Upper lobe of left lung (tissue), 6 donors: ENCODE data around the gene MNAT1. TPM values are rescaled to one million over a fixed set of nuclear protein-coding genes. Genes with fewer than 3 reads are reported as not detected.

ENCODE experiments used
- ATAC-seq, 2 donors: fragments of 200-7000 bp; cut with Tn5 transposase; one replicate each; pipeline ENCODE4 v1.9.1; 2022; ENCODE audit warnings: mild to moderate bottlenecking in 2 of 2, moderate library complexity in 2 of 2; ENCODE audit not compliant: low FRiP score in 2 of 2
- DNase-seq, 2 donors: peaks; one replicate each; pipeline ENCODE4 v3.0.0-alpha.2; 2019 to 2020
- H3K27ac ChIP-seq, 4 donors: fragments of 200-600 bp; sonication (generic); one replicate each; pipeline ENCODE4 v1.5.1; 2016 to 2019
- H3K27me3 ChIP-seq, 4 donors: fragments of 200-600 bp; sonication (generic); one replicate each; pipeline ENCODE4 v1.5.1; 2017 to 2019
- H3K36me3 ChIP-seq, 4 donors: fragments of 200-600 bp; sonication (generic); one replicate each; pipeline ENCODE4 v1.5.1; 2016 to 2019
- H3K4me1 ChIP-seq, 4 donors: fragments of 200-600 bp; sonication (generic); one replicate each; pipeline ENCODE4 v1.5.1; 2018 to 2019
- H3K4me3 ChIP-seq, 4 donors: fragments of 200-600 bp; sonication (generic); one replicate each; pipeline ENCODE4 v1.5.1; 2017 to 2019; ENCODE audit warnings: mild to moderate bottlenecking in 2 of 4, moderate library complexity in 1 of 4
- H3K9me3 ChIP-seq, 4 donors: fragments of 200-600 bp; sonication (generic); one replicate each; pipeline ENCODE4 v1.5.1; 2018 to 2019
- CTCF ChIP-seq, 6 experiments: fragments of 450-650 bp in 4 of 6; fragments of 200-600 bp in 2 of 6; sonication (generic) in 2 of 6; IDR thresholded peaks; one replicate each; pipeline ENCODE4 v1.5.1; 2016 to 2019; ENCODE audit warnings: antibody characterized with exemption in 6 of 6
- EP300 ChIP-seq, 4 donors: sonication (generic); formaldehyde crosslinking; IDR thresholded peaks; one replicate each; pipeline ENCODE4 v1.5.1; 2017; ENCODE audit warnings: antibody characterized with exemption in 4 of 4, control low read depth in 2 of 4
- POLR2A ChIP-seq, 4 donors: fragments of 450-650 bp; IDR thresholded peaks; one replicate each; pipeline ENCODE4 v1.5.1; 2016 to 2017; ENCODE audit warnings: antibody characterized with exemption in 4 of 4, mild to moderate bottlenecking in 2 of 4
- POLR2AphosphoS5 ChIP-seq, 2 donors: sonication (generic); formaldehyde crosslinking; IDR thresholded peaks; one replicate each; pipeline ENCODE4 v1.5.1; 2017; ENCODE audit warnings: antibody characterized with exemption in 2 of 2
- WGBS, 2 donors: methylation state at CpG; one replicate each; pipeline ENCODE4 v1.1.5; 2017 to 2018; 5-methylcytosine and 5-hydroxymethylcytosine counted together
- total RNA-seq, 6 donors: library from RNA; depleted of rRNA in 4 of 6; stranded (reverse); fragments of >200 nt in 4 of 6; gene quantifications; one replicate each; pipeline versions ENCODE4 v1.1.0 to v1.2.1, GENCODE V29; 2016 to 2021
- donor health status: DM: no; HTN: no; CAD: no; lungs with moderate emphysema.
- donor health status: DM: no; HTN: yes; CAD: no; lungs with severe emphysema.

Gene MNAT1
- total RNA-seq, 6 donors from 2014 or later: 15.3 to 66.0 (median 19.9) TPM

DNA sequence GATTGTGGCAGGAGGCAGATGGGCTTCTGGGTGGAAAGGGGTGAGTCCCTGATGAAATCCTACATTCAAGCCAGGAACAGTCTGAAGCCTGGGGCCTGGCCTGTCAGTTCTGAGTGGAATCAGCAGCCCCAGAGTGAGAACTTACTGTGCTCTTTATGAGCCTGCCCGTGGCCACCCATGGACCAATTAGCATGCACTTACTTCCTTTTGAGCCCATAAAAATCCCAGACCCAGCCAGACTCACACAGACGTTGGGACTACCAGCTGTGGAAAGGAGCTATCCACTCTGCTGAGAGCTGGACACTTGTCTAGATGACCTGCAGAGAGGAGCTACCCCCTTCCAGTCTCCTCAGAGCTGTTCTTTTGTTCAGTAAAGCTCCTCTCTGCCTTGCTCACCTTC, 104.5 kb downstream of the MNAT1 start:
- peaks cover 0 to 16% (median 9%) of the 10 kb centered on the region in 4 donors for H3K36me3 ChIP-seq
- no peaks in the 10 kb centered on the region for H3K27me3 ChIP-seq
- TF ChIP-seq CTCF (IDR thresholded peaks at IDR 0.05): no peak
- TF ChIP-seq POLR2AphosphoS5 (IDR thresholded peaks at IDR 0.05): no peak
- TF ChIP-seq EP300 (IDR thresholded peaks at IDR 0.05): no peak
- TF ChIP-seq POLR2A (IDR thresholded peaks at IDR 0.05): no peak
- H3K9me3 ChIP-seq: no peaks in the 10 kb centered on the region
- no peak overlapping the region for H3K4me3 ChIP-seq
- no peaks in the 10 kb centered on the region for H3K4me1 ChIP-seq
- no peak overlapping the region for H3K27ac ChIP-seq
- 68 to 81% methylated on average over 2 of the region's 2 CpGs for whole genome bisulfite sequencing, 2 donors
- no peak for DNase-seq
- no peak for ATAC-seq

GRCh38 chr14:60839657-60840056, 105.1 kb downstream of the MNAT1 start:
- peak in 1 of 2 donors; percentile 25 for DNase-seq
- Histone ChIP-seq H3K4me1 (no peaks in the 10 kb centered on the region), H3K9me3 (no peaks in the 10 kb centered on the region), H3K27me3 (no peaks in the 10 kb centered on the region), H3K36me3 (peaks cover 0 to 16% (median 9%) of the 10 kb centered on the region in 4 donors), H3K4me3 (no peak overlapping the region), H3K27ac (no peak overlapping the region)
- no peak for ATAC-seq
- 92 to 95% methylated on average over 11 of the region's 11 CpGs for WGBS, 2 donors
- TF ChIP-seq EP300 (IDR thresholded peaks at IDR 0.05) (no peak), POLR2A (IDR thresholded peaks at IDR 0.05) (no peak), CTCF (IDR thresholded peaks at IDR 0.05) (no peak), POLR2AphosphoS5 (IDR thresholded peaks at IDR 0.05) (no peak)

- DNase-seq: no peak
- no peak for ATAC-seq
- H3K36me3 ChIP-seq: peaks cover 0 to 16% (median 9%) of the 10 kb centered on the region in 4 donors
- H3K27me3 ChIP-seq: no peaks in the 10 kb centered on the region
- H3K4me1 ChIP-seq: no peaks in the 10 kb centered on the region
- no peak overlapping the region for H3K27ac ChIP-seq
- H3K4me3 ChIP-seq: no peak overlapping the region
- 86 to 92% methylated on average over 1 of the region's 1 CpG for WGBS, 2 donors
- TF ChIP-seq CTCF (IDR thresholded peaks at IDR 0.05): no peak
- TF ChIP-seq POLR2A (IDR thresholded peaks at IDR 0.05): no peak
- TF ChIP-seq POLR2AphosphoS5 (IDR thresholded peaks at IDR 0.05): no peak
- TF ChIP-seq EP300 (IDR thresholded peaks at IDR 0.05): no peak
- H3K9me3 ChIP-seq: no peaks in the 10 kb centered on the region
Measured at GRCh38 chr14:60840313-60840712, 105.8 kb downstream of the MNAT1 start.

GRCh38 chr14:60845523-60845922, 111.0 kb downstream of the MNAT1 start:
- peaks cover 0 to 5% (median 0%) of the 10 kb centered on the region in 4 donors for H3K36me3 ChIP-seq
- 25 to 79% methylated on average over 1 of the region's 1 CpG for WGBS, 2 donors

More at GRCh38 chr14:60845523-60845922, 111.0 kb downstream of the MNAT1 start:
- TF ChIP-seq EP300 (IDR thresholded peaks at IDR 0.05) (no peak), CTCF (IDR thresholded peaks at IDR 0.05) (no peak), POLR2AphosphoS5 (IDR thresholded peaks at IDR 0.05) (no peak), POLR2A (IDR thresholded peaks at IDR 0.05) (no peak)
- H3K4me1 ChIP-seq: no peaks in the 10 kb centered on the region
- H3K9me3 ChIP-seq: peaks cover 0 to 14% (median 8%) of the 10 kb centered on the region in 4 donors
- ATAC-seq: no peak
- no peak for DNase-seq
- no peak overlapping the region for H3K27ac ChIP-seq
- no peak overlapping the region for H3K4me3 ChIP-seq
- H3K27me3 ChIP-seq: no peaks in the 10 kb centered on the region
